Erythroblast (primary cell): Measurements from ENCODE around the gene AMMECR1.

Experiments
- GATA1 ChIP-seq: IDR thresholded peaks from 2 replicates; pipeline ENCODE4 v1.6.1; 2011; ENCODE audit warnings: low read depth, mild to moderate bottlenecking, control low read depth, low read length, moderate library complexity
- POLR2A ChIP-seq: IDR thresholded peaks from 2 replicates; pipeline ENCODE4 v1.6.1; 2011; ENCODE audit warnings: mild to moderate bottlenecking, low read length

- TF ChIP-seq POLR2A (no peak), GATA1 (no peak)
These were observed 125.4 kb downstream of the AMMECR1 start for GRCh38 chrX:110192516-110192915.
